GM19324 (cell line): ENCODE results near the gene PPP2R5C.

Source experiments
- ATAC-seq: cut with Tn5 transposase; IDR thresholded peaks from one replicate; pipeline ENCODE4 v1.9.1; 2021; ENCODE audit warnings: mild to moderate bottlenecking, moderate library complexity; ENCODE audit not compliant: unreplicated experiment, low FRiP score

The PPP2R5C gene

GRCh38 chr14:101810897-101811621 lies 49.5 kb downstream of the PPP2R5C start:
- no peak for ATAC-seq

- ATAC-seq: no peak
Measured at GRCh38 chr14:101812071-101812470, 50.6 kb downstream of the PPP2R5C start.

GRCh38 chr14:101813171-101813759 lies 51.8 kb downstream of the PPP2R5C start:
- no peak for ATAC-seq

- ATAC-seq: no peak
Measured at GRCh38 chr14:101813833-101814232, 52.3 kb downstream of the PPP2R5C start.

- no peak for ATAC-seq
Measured at GRCh38 chr14:101814934-101815333, 53.4 kb downstream of the PPP2R5C start.

GRCh38 chr14:101815994-101816393 lies 54.5 kb downstream of the PPP2R5C start:
- no peak for ATAC-seq

- no peak for ATAC-seq
Measured at GRCh38 chr14:101817501-101818001, 56.0 kb downstream of the PPP2R5C start.

- no peak for ATAC-seq
Measured at GRCh38 chr14:101819251-101819990, 57.9 kb downstream of the PPP2R5C start.

GRCh38 chr14:101820283-101820798 lies 58.8 kb downstream of the PPP2R5C start:
- no peak for ATAC-seq

GRCh38 chr14:101821528-101821927 lies 60.0 kb downstream of the PPP2R5C start:
- ATAC-seq: no peak

- no peak for ATAC-seq
Measured at GRCh38 chr14:101823066-101823465, 61.6 kb downstream of the PPP2R5C start.

GRCh38 chr14:101823511-101824120 lies 62.1 kb downstream of the PPP2R5C start:
- peak; percentile 39 for ATAC-seq

- no peak for ATAC-seq
Measured at GRCh38 chr14:101824339-101824727, 62.8 kb downstream of the PPP2R5C start.

GRCh38 chr14:101825797-101826196 lies 64.3 kb downstream of the PPP2R5C start:
- ATAC-seq: no peak

GRCh38 chr14:101826351-101826750 lies 64.8 kb downstream of the PPP2R5C start:
- ATAC-seq: no peak

GRCh38 chr14:101827286-101827685 lies 65.8 kb downstream of the PPP2R5C start:
- no peak for ATAC-seq

GRCh38 chr14:101828046-101828445 lies 66.5 kb downstream of the PPP2R5C start:
- ATAC-seq: no peak

GRCh38 chr14:101830271-101830670 lies 68.8 kb downstream of the PPP2R5C start:
- no peak for ATAC-seq

- no peak for ATAC-seq
Measured at GRCh38 chr14:101833045-101833444, 71.5 kb downstream of the PPP2R5C start.

- ATAC-seq: no peak
Measured at GRCh38 chr14:101834397-101834796, 72.9 kb downstream of the PPP2R5C start.
